PC-9 (cell line): Measurements from ENCODE around the gene IL17REL. TPM values are rescaled to one million over a fixed set of nuclear protein-coding genes. Genes with fewer than 3 reads are reported as not detected.
A peak's percentile ranks its signal among the peaks of the same experiment; 100 is the strongest.

Experiments used
- BruUV-seq: library from RNA; stranded (reverse); fragments of 400-500 nt; replicated peaks from 2 replicates; lab custom pipeline; 2021; lab: Mats Ljungman, UMichigan
- CTCF ChIA-PET: fragments of 300-600 bp; sonication (Branson Sonifier 250); formaldehyde crosslinking; loops from one replicate; lab custom pipeline; 2022; ENCODE audit warnings: antibody characterized with exemption; lab: Charles Lee
- POLR2A ChIA-PET: fragments of 300-600 bp; sonication (Branson Sonifier 250); formaldehyde crosslinking; loops from one replicate; lab custom pipeline; 2022; ENCODE audit warnings: antibody characterized with exemption; ENCODE audit not compliant: unreplicated experiment; lab: Charles Lee
- DNase-seq, 2 experiments: peaks; one replicate each; pipeline versions ENCODE4 v3.0.0 to v3.0.0-alpha.2; 2015 to 2022; ENCODE audit warnings: mixed read lengths in 1 of 2
- H2AFZ ChIP-seq: fragments of 200-600 bp; sonication (generic); 2 replicates; pipeline ENCODE4 v1.8.1; 2017; ENCODE audit warnings: antibody characterized with exemption
- H3F3A ChIP-seq: fragments of 200-600 bp; sonication (generic); 2 replicates; pipeline ENCODE4 v1.8.1; 2017; ENCODE audit warnings: antibody characterized with exemption, mild to moderate bottlenecking, low read depth; ENCODE audit not compliant: insufficient read depth
- H3K27ac ChIP-seq: fragments of 200-600 bp; sonication (generic); 2 replicates; pipeline ENCODE4 v1.6.1; 2016; ENCODE audit warnings: mixed run types
- H3K27me3 ChIP-seq: fragments of 200-600 bp; sonication (generic); 2 replicates; pipeline ENCODE4 v1.6.1; 2016; ENCODE audit warnings: low read depth, mixed run types; ENCODE audit not compliant: insufficient read depth
- H3K36me3 ChIP-seq: fragments of 200-600 bp; sonication (generic); 2 replicates; pipeline ENCODE4 v1.6.1; 2016; ENCODE audit warnings: low read depth, mixed run types
- H3K4me1 ChIP-seq: fragments of 200-600 bp; sonication (generic); replicated peaks from 2 replicates; pipeline ENCODE4 v1.6.1; 2016; ENCODE audit warnings: mixed run types; ENCODE audit not compliant: insufficient read depth
- H3K4me2 ChIP-seq: fragments of 200-600 bp; sonication (generic); 2 replicates; pipeline ENCODE4 v1.6.1; 2017; ENCODE audit warnings: mixed run types
- H3K4me3 ChIP-seq: fragments of 200-600 bp; sonication (generic); 2 replicates; pipeline ENCODE4 v1.6.1; 2016; ENCODE audit warnings: mixed run types
- H3K79me2 ChIP-seq: fragments of 200-600 bp; sonication (generic); 2 replicates; pipeline ENCODE4 v1.6.1; 2017; ENCODE audit warnings: low read depth, mixed run types
- H3K9me2 ChIP-seq: fragments of 200-600 bp; sonication (generic); 2 replicates; pipeline ENCODE4 v1.8.1; 2017; ENCODE audit warnings: mild to moderate bottlenecking; ENCODE audit not compliant: insufficient read depth
- H3K9me3 ChIP-seq: fragments of 200-600 bp; sonication (generic); 2 replicates; pipeline ENCODE4 v1.8.1; 2016; ENCODE audit warnings: low read depth; ENCODE audit not compliant: insufficient read depth
- H4K20me1 ChIP-seq: fragments of 200-600 bp; sonication (generic); 2 replicates; pipeline ENCODE4 v1.8.1; 2017; ENCODE audit not compliant: insufficient read depth
- EZH2 ChIP-seq: fragments of 200-600 bp; sonication (generic); IDR thresholded peaks from 2 replicates; pipeline ENCODE4 v1.8.0; 2017; ENCODE audit warnings: antibody characterized with exemption, low read depth
- intact Hi-C: fragments of 100-400 bp; cut with micrococcal nuclease; formaldehyde crosslinking; loops from one replicate; pipeline ENCODE4 v1.10.0; 2022; ENCODE audit not compliant: unreplicated experiment
- total RNA-seq: library from RNA; stranded (reverse); gene quantifications from 2 replicates; pipeline ENCODE4 v1.2.3, GENCODE V29; 2021
- TF ChIP-seq, protein P1 (sequence below): fragments of 200-600 bp; sonication (generic); conservative IDR thresholded peaks from 2 replicates; pipeline ENCODE4 v1.6.1; 2017; ENCODE audit warnings: mixed run types, antibody characterized with exemption, mild to moderate bottlenecking, moderate library complexity

Gene IL17REL
- total RNA-seq, 1 experiment from 2014 or later = not detected

- H3K27ac ChIP-seq = peak overlapping the region; percentile 66
- peaks cover 23% of the 10 kb centered on the region for H4K20me1 ChIP-seq
- peak overlapping the region; percentile 97; the same call in 1 of the 2 replicates for H3K4me3 ChIP-seq
- BruUV-seq = no TSS peak
- H2AFZ ChIP-seq = peak overlapping the region; percentile 71; the same call in 1 of the 2 replicates
- H3K27me3 ChIP-seq = no peaks in the 10 kb centered on the region
- ChIA-PET CTCF (interaction anchor here (0.9 to 1.2 kb wide), 2 partner anchors 28 to 71 kb away, joined by 3 to 4 read pairs; no protein-coding TSS in a partner anchor), POLR2A (interaction anchor here (0.7 kb wide), 1 partner anchor 292 kb away, joined by 4 read pairs; no protein-coding TSS in a partner anchor)
- no peaks in the 10 kb centered on the region for H3K9me2 ChIP-seq
- DNase-seq = no peak
- intact Hi-C loops = no loop called here
- peak overlapping the region; percentile 75 for H3K4me2 ChIP-seq
- peaks cover 34% of the 10 kb centered on the region for H3K4me1 ChIP-seq
- H3K79me2 ChIP-seq = peaks cover 38% of the 10 kb centered on the region
- H3F3A ChIP-seq = peaks cover 36% of the 10 kb centered on the region
- H3K9me3 ChIP-seq = no peaks in the 10 kb centered on the region
- peaks cover 23% of the 10 kb centered on the region for H3K36me3 ChIP-seq
- TF ChIP-seq, protein P1, sequence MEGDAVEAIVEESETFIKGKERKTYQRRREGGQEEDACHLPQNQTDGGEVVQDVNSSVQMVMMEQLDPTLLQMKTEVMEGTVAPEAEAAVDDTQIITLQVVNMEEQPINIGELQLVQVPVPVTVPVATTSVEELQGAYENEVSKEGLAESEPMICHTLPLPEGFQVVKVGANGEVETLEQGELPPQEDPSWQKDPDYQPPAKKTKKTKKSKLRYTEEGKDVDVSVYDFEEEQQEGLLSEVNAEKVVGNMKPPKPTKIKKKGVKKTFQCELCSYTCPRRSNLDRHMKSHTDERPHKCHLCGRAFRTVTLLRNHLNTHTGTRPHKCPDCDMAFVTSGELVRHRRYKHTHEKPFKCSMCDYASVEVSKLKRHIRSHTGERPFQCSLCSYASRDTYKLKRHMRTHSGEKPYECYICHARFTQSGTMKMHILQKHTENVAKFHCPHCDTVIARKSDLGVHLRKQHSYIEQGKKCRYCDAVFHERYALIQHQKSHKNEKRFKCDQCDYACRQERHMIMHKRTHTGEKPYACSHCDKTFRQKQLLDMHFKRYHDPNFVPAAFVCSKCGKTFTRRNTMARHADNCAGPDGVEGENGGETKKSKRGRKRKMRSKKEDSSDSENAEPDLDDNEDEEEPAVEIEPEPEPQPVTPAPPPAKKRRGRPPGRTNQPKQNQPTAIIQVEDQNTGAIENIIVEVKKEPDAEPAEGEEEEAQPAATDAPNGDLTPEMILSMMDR = no peak
- no peak for TF ChIP-seq EZH2
Observed at GRCh38 chr22:49958931-49959781, 53.4 kb downstream of the IL17REL start.

GRCh38 chr22:49958366-49958921, 54.1 kb downstream of the IL17REL start:
- TF ChIP-seq EZH2 = no peak
- TF ChIP-seq, protein P1 = no peak
- no peak overlapping the region for H2AFZ ChIP-seq
- no peaks in the 10 kb centered on the region for H3K9me3 ChIP-seq
- H3K4me1 ChIP-seq = peaks cover 26% of the 10 kb centered on the region
- ChIA-PET POLR2A (interaction anchor here (0.5 kb wide), 1 partner anchor 283 kb away, joined by 3 read pairs; no protein-coding TSS in a partner anchor), CTCF (no interaction called here)
- no peak overlapping the region for H3K4me2 ChIP-seq
- BruUV-seq = no TSS peak
- H3K79me2 ChIP-seq = peaks cover 31% of the 10 kb centered on the region
- H3K27ac ChIP-seq = no peak overlapping the region
- intact Hi-C loops = no loop called here
- no peaks in the 10 kb centered on the region for H3K27me3 ChIP-seq
- H3K9me2 ChIP-seq = no peaks in the 10 kb centered on the region
- no peak overlapping the region for H3K4me3 ChIP-seq
- no peak for DNase-seq
- peaks cover 29% of the 10 kb centered on the region for H3F3A ChIP-seq
- peaks cover 16% of the 10 kb centered on the region for H3K36me3 ChIP-seq
- peaks cover 16% of the 10 kb centered on the region for H4K20me1 ChIP-seq

- Histone ChIP-seq H3K36me3 (peaks cover 10% of the 10 kb centered on the region), H3K4me3 (no peak overlapping the region), H3K9me3 (no peaks in the 10 kb centered on the region), H3F3A (peaks cover 24% of the 10 kb centered on the region), H3K9me2 (no peaks in the 10 kb centered on the region), H3K27ac (no peak overlapping the region), H3K4me1 (peaks cover 22% of the 10 kb centered on the region), H3K4me2 (no peak overlapping the region), H3K79me2 (peaks cover 25% of the 10 kb centered on the region), H4K20me1 (peaks cover 11% of the 10 kb centered on the region), H2AFZ (no peak overlapping the region), H3K27me3 (no peaks in the 10 kb centered on the region)
- BruUV-seq = no TSS peak
- intact Hi-C loops = no loop called here
- CTCF ChIA-PET = no interaction called here
- POLR2A ChIA-PET = interaction anchor here (0.5 to 0.6 kb wide), 2 partner anchors 39 to 283 kb away, joined by 3 to 4 read pairs; partner anchors contain the start of gene CRELD2
- DNase-seq = no peak
- TF ChIP-seq, protein P1 = no peak
- TF ChIP-seq EZH2 = no peak
Observed at GRCh38 chr22:49957826-49958365, 54.7 kb downstream of the IL17REL start.
